OCI-LY7 (cell line): ENCODE data around the gene AADACL4. TPM values are rescaled to one million over a fixed set of nuclear protein-coding genes. Genes with fewer than 3 reads are reported as not detected.
"Not testable (repeated sequence)": the region's sequence is repeated elsewhere in the genome, so short reads cannot be mapped to it uniquely, and the experiment has no call there.

Experiments used
- BruUV-seq: library from RNA; stranded (reverse); fragments of 400-500 nt; replicated peaks from 2 replicates; lab custom pipeline; 2021; lab: Mats Ljungman, UMichigan
- CTCF ChIA-PET: fragments of 300-600 bp; sonication (Branson Sonifier 250); formaldehyde crosslinking; loops from one replicate; lab custom pipeline; 2022; ENCODE audit warnings: antibody characterized with exemption; ENCODE audit not compliant: unreplicated experiment; lab: Charles Lee
- POLR2A ChIA-PET: fragments of 300-600 bp; sonication (Branson Sonifier 250); formaldehyde crosslinking; loops from one replicate; lab custom pipeline; 2022; ENCODE audit warnings: antibody characterized with exemption; lab: Charles Lee
- DNase-seq: peaks from one replicate; pipeline ENCODE4 v3.0.0-alpha.2; 2015; ENCODE audit warnings: low spot score
- H2AFZ ChIP-seq: fragments of 200-600 bp; sonication (generic), shearing (Covaris generic); 2 replicates; pipeline ENCODE4 v1.6.1; 2014; ENCODE audit warnings: mild to moderate bottlenecking, antibody characterized with exemption, low read length, moderate library complexity
- H3K27ac ChIP-seq: fragments of 200-600 bp; sonication (generic); 2 replicates; pipeline ENCODE4 v1.5.1; 2014; ENCODE audit warnings: mixed run types, low read depth, mild to moderate bottlenecking, moderate library complexity, low read length, inconsistent platforms; ENCODE audit not compliant: poor library complexity, severe bottlenecking
- H3K36me3 ChIP-seq: fragments of 200-600 bp; sonication (generic); 2 replicates; pipeline ENCODE4 v1.6.1; 2014; ENCODE audit warnings: mild to moderate bottlenecking, antibody characterized with exemption, low read length, moderate library complexity, mixed read lengths; ENCODE audit not compliant: insufficient read depth
- H3K4me1 ChIP-seq: fragments of 200-600 bp; sonication (generic); 2 replicates; pipeline ENCODE4 v1.5.1; 2014; ENCODE audit warnings: mild to moderate bottlenecking, low read length; ENCODE audit not compliant: insufficient read depth, poor library complexity, severe bottlenecking
- H3K4me2 ChIP-seq: fragments of 200-600 bp; sonication (generic); 2 replicates; pipeline ENCODE4 v1.6.1; 2014; ENCODE audit warnings: mild to moderate bottlenecking, low read length
- H3K4me3 ChIP-seq: fragments of 200-600 bp; sonication (generic); 2 replicates; pipeline ENCODE4 v1.5.1; 2014; ENCODE audit warnings: mild to moderate bottlenecking, low read depth, low read length; ENCODE audit not compliant: poor library complexity, severe bottlenecking
- H3K79me2 ChIP-seq: fragments of 200-600 bp; sonication (generic); 2 replicates; pipeline ENCODE4 v1.6.1; 2016; ENCODE audit warnings: low read depth, mild to moderate bottlenecking, low read length, moderate library complexity, mixed read lengths; ENCODE audit not compliant: insufficient read depth
- H3K9me2 ChIP-seq: fragments of 200-600 bp; sonication (generic); 2 replicates; pipeline ENCODE4 v1.6.1; 2016; ENCODE audit warnings: mild to moderate bottlenecking, low read length, mixed read lengths; ENCODE audit not compliant: insufficient read depth
- H3K9me3 ChIP-seq: fragments of 200-600 bp; sonication (generic); 2 replicates; pipeline ENCODE4 v1.6.1; 2014; ENCODE audit warnings: mild to moderate bottlenecking, mixed run types, low read length, mixed read lengths
- H4K20me1 ChIP-seq: fragments of 200-600 bp; sonication (generic); 2 replicates; pipeline ENCODE4 v1.6.1; 2014; ENCODE audit warnings: mild to moderate bottlenecking, antibody characterized with exemption, low read length, moderate library complexity, mixed read lengths; ENCODE audit not compliant: insufficient read depth
- EZH2phosphoT487 ChIP-seq: fragments of 200-600 bp; sonication (generic); IDR thresholded peaks from 2 replicates; pipeline ENCODE4 v1.6.1; 2018; ENCODE audit warnings: low read depth, borderline replicate concordance, mild to moderate bottlenecking, mixed run types, antibody characterized with exemption, low read length, moderate library complexity, mixed read lengths
- intact Hi-C: fragments of 100-400 bp; cut with micrococcal nuclease; formaldehyde crosslinking; loops from one replicate; pipeline ENCODE4 v1.10.0; 2022; ENCODE audit not compliant: unreplicated experiment
- total RNA-seq, 2 experiments: library from RNA; depleted of rRNA in 1 of 2; stranded (reverse); fragments of >200 nt in 1 of 2; shearing (Covaris generic) in 1 of 2; gene quantifications; 2 replicates each; pipeline ENCODE4 v1.2.3, GENCODE V29; 2014 to 2022
- TF ChIP-seq, protein P1 (sequence below): fragments of 200-600 bp; sonication (generic); conservative IDR thresholded peaks from 2 replicates; pipeline ENCODE4 v1.5.1; 2014; ENCODE audit warnings: mild to moderate bottlenecking, antibody characterized with exemption, low read length, moderate library complexity, mixed read lengths

Gene AADACL4
- total RNA-seq, 2 experiments from 2014 or later, result not detected

DNA sequence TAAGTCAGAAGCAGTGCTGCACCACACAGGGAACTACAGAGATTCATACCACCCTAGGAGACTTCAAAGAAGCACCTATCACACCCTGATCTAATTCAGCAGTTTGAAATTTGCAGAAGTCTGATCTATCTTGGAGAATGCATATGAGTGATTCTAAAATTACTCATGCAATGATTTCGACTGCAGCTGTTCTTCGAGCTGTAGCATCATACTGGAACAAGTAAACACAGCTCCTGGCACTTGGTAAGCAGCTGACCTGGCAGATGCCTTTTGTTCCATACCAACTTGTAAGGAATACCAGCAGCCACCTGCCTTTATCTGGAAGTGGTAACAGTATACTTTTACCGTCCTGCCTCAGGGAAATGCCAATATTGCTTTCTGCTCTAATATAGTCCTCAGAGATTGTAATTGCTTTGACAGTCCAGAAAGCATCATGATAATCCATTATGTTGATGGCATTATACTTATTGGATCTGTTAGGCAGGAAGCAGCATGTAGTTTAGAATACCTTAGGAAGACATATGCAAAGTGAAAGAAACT, 25.7 kb downstream of the AADACL4 start:
- H3K36me3 ChIP-seq, result no peaks in the 10 kb centered on the region
- no peaks in the 10 kb centered on the region for H3K4me1 ChIP-seq
- POLR2A ChIA-PET, result no interaction called here
- H3K27ac ChIP-seq, result no peak overlapping the region
- TF ChIP-seq, protein P1, sequence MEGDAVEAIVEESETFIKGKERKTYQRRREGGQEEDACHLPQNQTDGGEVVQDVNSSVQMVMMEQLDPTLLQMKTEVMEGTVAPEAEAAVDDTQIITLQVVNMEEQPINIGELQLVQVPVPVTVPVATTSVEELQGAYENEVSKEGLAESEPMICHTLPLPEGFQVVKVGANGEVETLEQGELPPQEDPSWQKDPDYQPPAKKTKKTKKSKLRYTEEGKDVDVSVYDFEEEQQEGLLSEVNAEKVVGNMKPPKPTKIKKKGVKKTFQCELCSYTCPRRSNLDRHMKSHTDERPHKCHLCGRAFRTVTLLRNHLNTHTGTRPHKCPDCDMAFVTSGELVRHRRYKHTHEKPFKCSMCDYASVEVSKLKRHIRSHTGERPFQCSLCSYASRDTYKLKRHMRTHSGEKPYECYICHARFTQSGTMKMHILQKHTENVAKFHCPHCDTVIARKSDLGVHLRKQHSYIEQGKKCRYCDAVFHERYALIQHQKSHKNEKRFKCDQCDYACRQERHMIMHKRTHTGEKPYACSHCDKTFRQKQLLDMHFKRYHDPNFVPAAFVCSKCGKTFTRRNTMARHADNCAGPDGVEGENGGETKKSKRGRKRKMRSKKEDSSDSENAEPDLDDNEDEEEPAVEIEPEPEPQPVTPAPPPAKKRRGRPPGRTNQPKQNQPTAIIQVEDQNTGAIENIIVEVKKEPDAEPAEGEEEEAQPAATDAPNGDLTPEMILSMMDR, result no peak
- TF ChIP-seq EZH2phosphoT487, result no peak
- H3K79me2 ChIP-seq, result no peaks in the 10 kb centered on the region
- H3K9me2 ChIP-seq, result no peaks in the 10 kb centered on the region
- intact Hi-C loops, result no loop called here
- DNase-seq, result no peak
- no peak overlapping the region for H2AFZ ChIP-seq
- no peaks in the 10 kb centered on the region for H3K9me3 ChIP-seq
- H4K20me1 ChIP-seq, result no peaks in the 10 kb centered on the region
- BruUV-seq, result no TSS peak
- no peak overlapping the region for H3K4me3 ChIP-seq
- CTCF ChIA-PET, result no interaction called here
- no peak overlapping the region for H3K4me2 ChIP-seq

DNA sequence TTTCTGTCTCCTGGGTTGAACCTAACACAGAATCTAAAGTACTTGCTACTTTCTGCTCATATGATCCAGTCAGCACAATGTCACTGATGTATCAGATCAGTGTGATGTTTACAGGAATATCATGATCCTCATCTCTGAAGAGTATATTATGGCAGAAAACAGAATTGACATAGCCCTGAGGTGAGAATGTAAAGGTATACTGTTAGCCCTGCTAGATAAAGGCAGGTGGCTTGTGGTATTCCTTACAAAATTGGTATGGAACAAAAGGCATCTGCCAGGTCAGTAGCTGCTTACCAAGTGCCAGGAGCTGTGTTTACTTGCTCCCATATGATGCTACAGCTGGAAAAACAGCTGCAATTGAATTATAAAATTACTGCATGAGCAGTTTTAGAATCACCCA, 30.5 kb downstream of the AADACL4 start:
- ChIA-PET CTCF (no interaction called here), POLR2A (no interaction called here)
- BruUV-seq, result no TSS peak
- Histone ChIP-seq H4K20me1 (no peaks in the 10 kb centered on the region), H3K9me3 (no peaks in the 10 kb centered on the region), H3K27ac (no peak overlapping the region), H2AFZ (no peak overlapping the region), H3K9me2 (no peaks in the 10 kb centered on the region), H3K36me3 (no peaks in the 10 kb centered on the region), H3K4me1 (no peaks in the 10 kb centered on the region), H3K4me2 (no peak overlapping the region), H3K4me3 (no peak overlapping the region), H3K79me2 (no peaks in the 10 kb centered on the region)
- intact Hi-C loops, result no loop called here
- no peak for DNase-seq
- no peak for TF ChIP-seq EZH2phosphoT487
- TF ChIP-seq, protein P1, result no peak

- H3K36me3 ChIP-seq, H3K79me2 ChIP-seq, H3K4me3 ChIP-seq, intact Hi-C loops, POLR2A ChIA-PET, H4K20me1 ChIP-seq, CTCF ChIA-PET, DNase-seq, H3K4me2 ChIP-seq, H3K27ac ChIP-seq, H3K4me1 ChIP-seq, H2AFZ ChIP-seq, H3K9me2 ChIP-seq, H3K9me3 ChIP-seq, BruUV-seq: not testable (repeated sequence)
Observed at GRCh38 chr1:12676122-12676521, 32.2 kb downstream of the AADACL4 start.
